Posterior vena cava (tissue), 2 donors: Measurements from ENCODE around the gene ACSS3. TPM values are rescaled to one million over a fixed set of nuclear protein-coding genes. Genes with fewer than 3 reads are reported as not detected.
"Not testable (repeated sequence)": the region's sequence is repeated elsewhere in the genome, so short reads cannot be mapped to it uniquely, and the experiment has no call there.

Experiments
- DNase-seq: peaks from one replicate; pipeline ENCODE4 v3.0.0-alpha.2; 2020; ENCODE audit warnings: low spot score
- intact Hi-C, 2 donors: fragments of 100-400 bp; cut with DNase I; formaldehyde crosslinking; loops; one replicate each; pipeline versions ENCODE4 v1.14.1 to v1.14.2; 2022 to 2023
- total RNA-seq, 2 donors: library from RNA; stranded (reverse); fragmentation: NEBNext Ultra II Directional; extraction: Animal tissue kit (Norgen Biotek cat#: 25700); gene quantifications; one replicate each; pipeline ENCODE4 v1.2.1, GENCODE V29; 2021
- donor health status: DM: yes; HTN: yes; CAD: no.
- donor health status: DM: yes; HTN: yes; CAD: no.

The ACSS3 gene
- total RNA-seq, 2 donors from 2014 or later, result 12.1 to 13.5 TPM

DNA sequence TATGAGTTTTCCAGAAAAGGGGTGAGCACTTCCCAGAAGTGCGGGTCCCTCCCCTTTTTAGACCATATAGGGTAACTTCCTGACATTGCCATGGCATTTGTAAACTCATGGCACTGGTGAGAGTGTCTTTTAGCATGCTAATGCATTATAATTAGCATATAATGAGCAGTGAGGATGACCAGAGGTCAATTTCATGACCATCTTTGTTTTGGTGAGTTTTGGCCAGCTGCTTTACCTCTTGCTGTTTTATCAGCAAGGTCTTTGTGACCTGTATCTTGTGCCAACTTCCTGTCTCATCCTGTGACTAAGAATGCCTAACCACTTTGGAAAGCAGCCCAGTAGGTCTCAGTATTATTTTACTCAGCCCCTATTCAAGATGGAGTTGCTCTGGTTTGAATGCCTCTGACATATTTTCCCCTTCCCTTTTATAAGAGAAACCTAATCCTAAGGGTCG, 131.9 kb downstream of the ACSS3 start:
- DNase-seq, intact Hi-C loops: not testable (repeated sequence)

DNA sequence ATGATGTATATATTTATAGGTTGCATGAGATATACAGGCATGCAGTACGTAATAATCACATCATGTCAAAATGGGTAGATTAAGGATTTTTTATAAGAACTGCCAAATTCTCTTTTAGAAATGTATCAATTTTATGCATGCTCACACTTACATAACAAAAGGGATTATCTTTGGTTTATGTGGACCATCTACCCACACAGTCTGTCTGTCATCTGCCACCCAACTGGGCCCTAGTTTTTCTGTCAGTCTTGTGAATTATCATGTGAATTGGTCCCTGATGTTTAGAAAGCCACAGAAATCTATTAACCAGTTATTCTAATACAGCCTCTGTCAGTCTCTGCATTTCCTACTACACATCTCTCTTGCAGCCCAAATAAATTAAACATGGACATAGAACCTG, 133.4 kb downstream of the ACSS3 start:
- DNase-seq, result no peak
- intact Hi-C loops, result no loop called here

DNA sequence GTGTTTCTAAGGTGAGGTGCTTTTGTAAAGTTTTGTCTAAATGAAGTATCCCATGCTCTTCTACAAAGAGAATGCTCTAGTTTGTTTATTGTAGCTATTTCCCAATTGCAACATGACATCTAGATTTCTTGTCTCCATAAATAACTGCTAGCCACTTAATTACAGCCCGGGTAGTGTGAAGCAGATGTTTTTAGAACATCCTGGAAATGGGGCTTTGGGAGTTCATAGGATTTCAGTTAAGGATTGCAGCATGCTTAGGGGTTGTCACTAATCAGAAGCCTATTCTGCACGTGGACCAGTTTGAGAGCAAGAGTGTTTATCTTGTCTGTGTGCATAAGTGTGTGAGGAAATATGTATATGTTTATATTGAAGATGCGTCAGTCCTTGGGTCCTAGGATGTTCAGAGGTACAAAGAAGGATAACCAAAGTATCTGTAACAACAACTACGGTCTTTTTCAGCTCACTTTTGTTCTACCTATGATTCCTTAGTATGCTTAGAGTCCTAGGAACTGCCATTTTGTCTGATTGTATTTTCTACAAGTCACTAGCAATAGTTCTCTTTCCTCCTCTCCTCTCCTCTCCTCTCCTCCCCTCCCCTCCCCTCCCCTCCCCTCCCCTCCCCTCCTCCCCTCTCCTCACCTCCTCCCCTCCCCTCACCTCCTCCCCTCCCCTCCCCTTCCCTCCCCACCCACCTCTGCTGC, 135.3 kb downstream of the ACSS3 start:
- intact Hi-C loops, result no loop called here
- DNase-seq, result no peak

DNA sequence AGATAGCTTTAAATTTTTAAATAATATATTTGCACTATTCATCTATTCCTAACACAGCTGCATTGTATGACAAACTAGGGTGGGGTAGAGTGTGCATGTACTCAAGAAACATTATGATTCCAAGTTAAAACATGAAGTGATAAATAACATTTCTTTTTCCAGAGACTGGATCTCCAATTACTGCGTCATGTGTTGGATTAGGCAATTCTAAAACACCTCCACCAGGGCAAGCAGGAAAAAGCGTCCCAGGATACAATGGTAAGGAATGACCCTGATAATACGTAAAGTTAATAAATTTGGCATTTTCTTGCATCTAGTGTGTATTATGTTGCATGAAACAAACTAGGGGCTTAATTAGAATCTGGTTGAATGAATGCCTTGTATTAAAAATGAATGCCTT, 138.9 kb downstream of the ACSS3 start:
- DNase-seq, result no peak
- intact Hi-C loops, result no loop called here

DNA sequence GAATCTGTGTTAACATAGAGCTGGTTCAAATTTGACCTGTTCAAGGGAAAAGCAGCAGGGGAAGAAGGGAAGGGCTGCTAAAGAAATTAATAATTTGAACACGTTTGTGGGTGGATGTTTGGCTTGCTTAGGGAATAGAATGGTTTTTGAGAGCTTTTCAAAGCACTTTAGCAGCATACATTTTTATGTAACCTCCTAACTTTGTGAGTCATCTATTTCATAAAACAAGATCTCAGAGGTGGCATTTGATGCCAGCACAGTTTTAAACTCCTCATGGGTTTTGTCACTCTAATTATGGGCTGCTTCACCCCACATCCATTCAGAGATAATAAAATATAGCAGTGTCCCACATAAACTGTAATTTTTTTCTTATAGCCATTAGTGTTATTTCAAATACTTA, 143.8 kb downstream of the ACSS3 start:
- intact Hi-C loops, result no loop called here
- no peak for DNase-seq

DNA sequence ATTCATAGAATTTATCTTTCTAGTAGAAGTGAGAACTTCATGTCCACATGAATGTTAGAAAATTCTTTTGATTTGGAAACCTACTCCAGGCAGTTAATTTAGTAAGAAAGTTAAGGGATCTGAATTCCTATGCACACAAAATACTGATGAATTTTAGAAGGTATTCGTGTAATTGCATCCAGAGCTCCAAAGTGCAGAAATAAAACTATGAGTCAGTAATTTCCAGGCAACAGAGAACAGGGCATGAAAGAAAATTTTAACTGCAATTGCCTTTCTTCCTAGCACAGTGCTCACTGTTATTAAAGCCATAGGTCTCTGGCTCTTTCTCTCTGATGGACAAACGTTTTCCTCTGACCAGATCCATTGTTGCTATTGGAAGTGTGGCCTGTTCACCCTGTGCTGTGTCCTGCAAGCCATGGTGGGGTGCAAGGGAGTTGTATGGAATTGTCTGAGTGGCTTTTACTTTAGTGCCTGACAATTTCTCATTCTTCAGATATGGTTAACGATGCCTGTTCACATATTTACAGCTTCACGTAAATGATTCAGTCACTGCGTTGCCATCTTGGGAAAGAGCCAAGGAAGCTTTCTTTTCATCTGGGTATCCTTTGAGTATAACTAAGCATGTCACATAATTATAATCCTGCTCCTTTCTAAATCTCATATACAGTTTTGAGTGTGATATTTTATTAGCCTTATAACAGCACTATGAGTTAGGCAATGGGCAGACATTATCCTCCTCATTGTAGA, 145.1 kb downstream of the ACSS3 start:
- no peak for DNase-seq
- intact Hi-C loops, result no loop called here

DNA sequence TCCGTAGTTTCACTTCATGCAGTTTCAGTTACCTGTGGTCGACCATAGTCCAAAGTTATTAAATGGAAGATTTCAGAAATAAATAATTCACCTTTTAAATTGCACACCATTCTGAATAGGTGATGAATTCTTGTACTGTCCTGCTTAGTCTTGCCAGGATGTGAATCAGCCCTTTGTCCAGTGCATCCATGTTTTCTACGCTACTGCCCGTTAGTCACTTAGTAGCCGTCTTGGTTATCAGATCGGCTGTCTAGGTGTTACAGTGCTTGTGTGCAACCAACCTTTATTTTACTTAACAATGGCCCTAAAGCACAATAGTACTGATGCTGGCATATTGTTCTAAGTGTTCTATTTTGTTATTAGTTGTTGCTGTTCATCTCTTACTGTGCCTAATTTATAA, 146.7 kb downstream of the ACSS3 start:
- DNase-seq, result no peak

DNA sequence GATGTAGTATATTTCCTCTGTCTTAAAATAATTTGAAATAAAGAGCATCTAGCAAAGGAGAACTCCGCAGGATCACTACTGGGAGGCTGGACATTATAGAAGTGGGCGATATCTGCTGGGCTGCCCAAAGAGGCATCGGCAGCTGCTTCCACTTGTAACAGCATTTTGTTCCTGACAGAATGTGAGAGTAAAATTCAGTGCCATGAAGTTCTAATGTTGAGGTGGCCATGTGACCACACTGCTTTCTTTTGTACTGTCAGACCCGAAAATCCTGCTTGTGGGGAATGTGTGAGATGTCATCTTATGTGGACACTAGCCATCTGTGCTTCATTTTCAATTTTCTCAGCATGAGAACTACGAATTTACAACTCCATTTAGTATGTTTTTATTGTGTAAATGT, 151.9 kb downstream of the ACSS3 start:
- intact Hi-C loops, result no loop called here
- DNase-seq, result no peak

More for the DNA sequence above, 146.7 kb downstream of the ACSS3 start:
- intact Hi-C loops, result no loop called here

DNA sequence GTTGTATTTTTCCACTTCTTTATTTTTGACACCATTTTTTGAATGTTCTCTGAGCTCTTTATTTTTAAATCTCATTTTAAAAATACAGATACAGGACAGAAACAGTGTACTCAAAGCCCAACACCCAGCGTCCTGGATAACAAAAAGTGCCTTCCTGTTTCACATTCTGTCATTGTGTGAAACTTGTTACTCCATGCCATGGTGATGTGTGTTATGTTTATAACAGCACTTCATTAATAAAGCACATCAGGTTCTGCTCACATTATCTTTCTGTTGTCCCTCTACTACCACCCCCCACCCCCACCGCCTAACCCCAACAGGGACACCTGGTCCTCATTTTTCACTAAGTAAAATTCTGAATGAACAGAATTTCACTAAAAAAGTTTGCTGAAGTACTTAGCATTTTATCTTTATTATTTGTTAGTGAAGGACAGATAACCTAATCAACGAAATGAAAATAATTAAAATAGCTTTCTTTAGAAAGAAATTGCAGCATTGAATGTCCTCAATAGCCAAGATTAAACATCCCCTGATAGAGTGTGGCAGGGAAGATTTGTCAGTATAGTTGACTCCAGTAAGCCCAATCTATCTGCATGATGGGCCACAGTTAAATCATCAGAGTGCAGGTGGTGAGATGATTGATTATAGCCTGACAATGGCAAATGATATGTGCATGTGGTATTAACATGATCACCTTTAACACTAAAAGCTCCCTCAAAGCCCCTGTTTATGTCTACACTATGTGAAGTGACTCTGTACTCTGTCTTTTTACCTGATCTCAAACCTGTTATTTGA, 153.9 kb downstream of the ACSS3 start:
- intact Hi-C loops, result no loop called here
- DNase-seq, result no peak

DNA sequence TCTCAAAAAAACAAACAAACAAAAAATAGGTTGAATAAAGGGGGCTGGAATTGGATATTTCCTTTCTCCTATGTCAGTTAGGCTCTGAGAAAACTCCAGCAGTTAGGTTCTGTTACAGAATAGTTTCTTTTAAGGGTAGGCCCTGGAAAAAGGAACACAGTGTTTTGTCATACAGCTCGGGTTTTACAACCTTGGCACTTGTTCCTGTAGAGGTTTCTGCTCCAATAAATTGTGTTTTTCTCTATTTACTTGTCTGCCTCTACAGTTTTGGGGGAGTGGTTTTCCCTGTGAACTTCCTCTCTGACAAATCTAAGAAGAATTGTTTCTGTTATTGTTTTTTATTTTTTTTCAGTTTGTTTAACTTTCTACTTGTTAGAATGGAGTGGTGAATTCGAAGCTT, 167.6 kb downstream of the ACSS3 start:
- intact Hi-C loops, result no loop called here
- no peak for DNase-seq

DNA sequence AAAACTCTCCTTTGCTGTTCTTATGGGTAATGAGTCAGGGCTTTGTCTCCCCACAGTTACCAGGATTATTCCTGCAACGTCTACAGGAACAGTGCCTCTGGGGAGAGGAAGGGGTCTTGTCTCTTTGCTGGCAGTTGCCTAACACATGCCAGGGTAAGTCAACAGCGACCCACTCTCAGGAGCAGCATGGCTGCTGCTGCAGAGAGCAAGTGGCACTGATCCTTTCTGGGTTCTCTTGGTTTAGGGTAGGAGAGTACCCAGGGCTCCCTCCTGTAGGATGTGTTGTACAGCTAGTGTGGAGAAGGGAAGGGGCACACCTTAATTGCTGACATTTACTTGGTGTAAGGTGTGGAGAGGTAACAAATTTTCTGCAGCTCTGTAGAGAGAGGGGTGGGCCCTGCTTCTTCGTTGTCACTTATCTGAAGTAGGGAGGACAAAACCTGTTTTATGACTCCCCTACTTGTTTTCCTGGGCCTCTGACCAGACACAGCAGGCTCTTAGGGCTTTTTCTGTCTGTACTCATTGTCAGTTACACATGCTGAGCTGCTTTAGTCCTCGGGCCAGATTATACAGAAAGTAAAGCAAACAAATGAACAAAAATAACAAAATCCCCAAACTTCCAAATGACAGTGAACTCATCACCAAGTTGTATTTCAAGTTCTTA, 168.2 kb downstream of the ACSS3 start:
- DNase-seq, result no peak
- intact Hi-C loops, result no loop called here

DNA sequence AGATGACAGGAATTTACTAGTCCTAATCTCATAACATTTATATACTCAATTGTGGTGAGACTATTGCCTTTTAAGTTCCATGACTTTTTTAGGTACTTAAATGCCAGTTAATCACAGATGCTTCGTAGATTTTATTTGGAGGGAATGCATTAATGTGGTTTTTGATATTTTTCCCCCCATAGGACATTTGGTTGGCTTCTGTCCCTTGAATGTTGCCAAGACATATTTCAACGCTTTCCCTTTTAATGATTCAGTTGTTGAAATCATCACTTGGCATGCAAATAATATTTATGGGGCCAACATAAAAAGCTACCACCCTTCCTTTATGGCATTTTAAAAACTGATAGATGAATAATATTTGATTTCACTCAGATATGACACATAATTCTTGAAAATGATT, 172.1 kb downstream of the ACSS3 start:
- intact Hi-C loops, result no loop called here
- no peak for DNase-seq

DNA sequence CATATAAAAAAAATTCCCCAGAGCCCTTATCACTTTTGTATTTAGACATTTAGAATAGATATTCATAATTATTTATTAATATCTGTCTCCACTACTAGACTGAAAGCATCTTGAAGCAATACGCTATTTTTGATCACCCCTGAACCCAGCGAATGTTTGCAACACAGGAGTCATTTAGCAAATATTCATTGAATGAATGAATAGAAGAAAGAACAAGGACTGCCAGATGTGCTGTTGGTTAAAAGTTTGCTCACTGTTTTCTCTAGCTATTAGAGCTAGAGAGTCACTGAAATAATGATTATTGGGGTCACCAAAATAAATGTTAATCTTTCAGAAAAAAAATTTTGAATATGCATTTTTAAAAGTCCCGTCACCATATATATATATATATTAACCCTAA, 174.3 kb downstream of the ACSS3 start:
- DNase-seq, result no peak
- intact Hi-C loops, result no loop called here

DNA sequence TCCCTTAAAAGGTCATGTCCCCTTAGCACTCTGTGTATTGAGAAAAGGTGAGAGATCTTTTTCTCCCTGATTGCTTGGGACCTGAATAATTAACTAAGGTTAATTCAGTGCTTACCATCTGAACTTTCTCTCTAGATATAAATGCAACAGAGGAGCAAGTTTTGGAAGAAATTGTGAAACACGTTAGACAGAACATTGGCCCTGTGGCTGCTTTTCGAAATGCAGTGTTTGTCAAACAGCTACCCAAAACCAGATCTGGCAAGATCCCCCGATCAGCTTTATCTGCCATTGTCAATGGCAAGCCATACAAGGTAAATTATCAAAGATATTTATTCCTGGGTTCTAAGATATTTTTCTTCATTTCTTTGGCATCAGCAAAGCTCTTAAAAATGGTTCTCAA, 175.5 kb downstream of the ACSS3 start:
- intact Hi-C loops, result no loop called here
- DNase-seq, result no peak

DNA sequence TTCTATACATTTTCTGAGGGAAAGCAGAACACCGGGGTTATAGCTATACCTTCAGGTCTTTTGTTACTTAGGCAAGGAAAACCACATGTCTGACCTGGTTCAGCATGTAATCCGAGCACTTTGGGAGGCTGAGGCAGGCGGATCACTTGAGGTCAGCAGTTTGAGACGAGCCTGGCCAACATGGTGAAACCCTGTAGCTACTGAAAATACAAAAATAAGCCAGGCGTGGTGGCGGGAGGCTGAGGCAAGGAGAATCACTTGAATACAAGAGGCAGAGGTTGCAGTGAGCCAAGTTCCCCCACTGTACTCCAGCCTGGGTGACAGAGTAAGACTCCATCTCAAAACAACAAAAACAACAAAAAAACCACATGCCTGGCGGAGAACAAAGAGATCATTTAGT, 177.6 kb downstream of the ACSS3 start:
- DNase-seq, result peak; percentile 57

DNA sequence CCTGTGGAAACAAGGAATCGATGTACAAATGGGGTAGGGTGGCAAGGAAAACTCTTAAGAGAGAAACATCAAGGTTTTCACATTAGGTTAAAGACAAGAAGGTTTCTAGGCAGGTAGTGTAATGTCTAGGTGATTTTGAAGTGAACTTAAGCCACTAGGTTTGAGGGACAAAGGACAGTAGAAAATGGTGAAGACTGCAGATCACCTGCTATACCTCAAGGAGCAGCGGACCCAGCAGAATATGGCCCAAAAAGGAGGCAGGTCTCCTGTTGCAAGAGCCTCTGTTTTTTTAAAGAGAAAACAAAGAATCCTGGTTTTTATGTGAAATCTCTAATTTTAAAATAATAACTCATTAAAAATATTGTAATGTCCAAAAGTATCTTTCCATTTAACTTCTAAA, 178.1 kb downstream of the ACSS3 start:
- intact Hi-C loops, result no loop called here
- DNase-seq, result no peak

More for the DNA sequence above, 177.6 kb downstream of the ACSS3 start:
- intact Hi-C loops, result no loop called here

DNA sequence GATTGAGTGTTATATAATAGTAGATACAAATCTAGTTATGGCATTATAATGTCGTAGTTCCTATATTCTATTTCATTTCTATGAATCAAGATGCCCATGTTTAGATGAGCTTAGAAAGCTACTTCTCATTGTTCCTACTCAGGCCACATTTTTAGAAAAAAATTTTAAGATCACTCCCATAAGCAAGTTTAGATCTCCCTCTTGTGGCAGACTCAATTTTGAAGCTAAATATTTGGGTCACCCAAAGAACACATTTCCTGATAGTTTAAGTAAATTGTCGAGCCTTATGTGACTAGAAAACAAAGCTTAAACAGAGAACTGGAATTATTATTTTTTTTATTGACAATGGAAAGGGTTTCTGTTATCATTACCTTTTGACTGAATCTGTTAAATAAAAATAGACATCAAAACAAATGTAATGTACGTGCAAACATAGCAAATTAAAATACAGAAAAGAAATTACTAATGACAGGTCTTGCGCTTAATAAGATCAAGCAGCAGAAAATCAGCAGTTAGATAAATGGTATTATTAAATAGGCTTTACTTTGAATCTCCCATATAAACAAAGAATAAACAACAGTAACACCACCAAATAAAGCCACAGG, 180.2 kb downstream of the ACSS3 start:
- intact Hi-C loops, result no loop called here
- no peak for DNase-seq

DNA sequence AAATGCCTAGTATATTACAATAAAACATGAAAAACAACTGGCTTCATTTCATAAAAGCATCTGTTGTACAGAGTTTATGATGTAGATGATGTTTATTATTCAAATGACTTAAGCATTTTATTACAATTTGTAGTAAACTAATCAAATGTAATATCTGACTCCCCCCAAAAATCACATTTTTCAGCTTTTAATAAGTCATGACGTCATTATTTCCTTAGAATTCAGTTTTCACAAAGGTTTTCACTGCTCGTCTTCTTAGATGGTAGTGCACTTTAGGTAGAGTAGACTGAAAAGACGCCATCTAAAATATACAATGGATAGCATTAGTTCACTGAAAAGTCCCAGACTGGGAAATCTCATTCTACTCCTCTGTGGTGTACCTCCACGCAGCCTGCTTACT, 181.5 kb downstream of the ACSS3 start:
- intact Hi-C loops, result no loop called here
- no peak for DNase-seq

DNA sequence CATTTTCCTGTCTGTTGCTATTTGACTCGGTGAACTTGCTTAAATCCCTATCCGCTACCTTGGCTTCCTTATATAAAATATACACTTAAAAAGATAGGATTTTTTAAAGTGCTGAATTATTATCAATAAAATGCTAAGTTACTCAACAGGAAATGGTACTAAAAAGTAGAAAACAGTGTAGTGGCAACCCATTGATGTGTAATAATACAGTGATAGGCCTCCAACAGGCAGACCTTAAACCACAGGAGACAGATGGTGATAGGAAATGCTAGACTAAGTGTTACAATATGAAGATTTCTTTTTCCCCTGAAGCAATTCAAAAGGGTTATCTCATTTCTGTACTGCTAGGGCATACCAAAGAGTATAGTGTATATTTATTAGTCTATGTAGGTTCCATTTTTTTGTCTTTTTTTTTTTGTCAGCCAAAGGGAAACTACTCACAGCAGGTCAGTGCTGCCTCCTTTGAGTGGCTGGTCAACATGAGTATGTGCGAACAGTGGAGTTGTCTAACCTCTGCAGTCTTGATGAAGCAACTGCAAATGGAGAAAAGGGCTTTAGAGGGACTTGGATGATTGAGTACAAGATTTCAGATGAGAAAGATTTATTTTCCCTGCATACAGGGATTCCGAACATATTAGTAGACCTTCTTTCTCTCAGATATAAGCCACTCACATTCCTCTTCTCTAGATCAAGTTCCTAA, 183.8 kb downstream of the ACSS3 start:
- DNase-seq, result no peak
- intact Hi-C loops, result no loop called here
